ENCODE results near the gene CAVIN2.

The CAVIN2 gene

GRCh38 chr2:191836853-191837769 is 9.8 kb downstream of the CAVIN2 start:
- DNase-seq, result no peak

- DNase-seq, result no peak
These were observed 10.4 kb downstream of the CAVIN2 start for GRCh38 chr2:191836471-191836852.

GRCh38 chr2:191835539-191836350 is 11.1 kb downstream of the CAVIN2 start:
- no peak for DNase-seq

- no peak for DNase-seq
These were observed 11.8 kb downstream of the CAVIN2 start for GRCh38 chr2:191835100-191835499.

GRCh38 chr2:191833356-191833755 is 13.5 kb downstream of the CAVIN2 start:
- DNase-seq, result no peak

GRCh38 chr2:191832668-191833067 is 14.2 kb downstream of the CAVIN2 start:
- DNase-seq, result no peak

- no peak for DNase-seq
These were observed 15.4 kb downstream of the CAVIN2 start for GRCh38 chr2:191831410-191831994.

- DNase-seq, result no peak
These were observed 22.5 kb downstream of the CAVIN2 start for GRCh38 chr2:191824398-191824797.

- no peak for DNase-seq
These were observed 25.8 kb downstream of the CAVIN2 start for GRCh38 chr2:191821078-191821477.

GRCh38 chr2:191818725-191819350 is 28.1 kb downstream of the CAVIN2 start:
- no peak for DNase-seq

GRCh38 chr2:191818133-191818532 is 28.8 kb downstream of the CAVIN2 start:
- no peak for DNase-seq

- DNase-seq, result no peak
These were observed 31.9 kb downstream of the CAVIN2 start for GRCh38 chr2:191815010-191815409.

- no peak for DNase-seq
These were observed 32.9 kb downstream of the CAVIN2 start for GRCh38 chr2:191813943-191814342.

- DNase-seq, result peak; percentile 23
These were observed 34.9 kb downstream of the CAVIN2 start for GRCh38 chr2:191811807-191812602.

- no peak for DNase-seq
These were observed 40.5 kb downstream of the CAVIN2 start for GRCh38 chr2:191806396-191806795.

- no peak for DNase-seq
These were observed 42.1 kb downstream of the CAVIN2 start for GRCh38 chr2:191804766-191805165.

- no peak for DNase-seq
These were observed 43.9 kb downstream of the CAVIN2 start for GRCh38 chr2:191803007-191803406.

- DNase-seq, result no peak
These were observed 44.7 kb downstream of the CAVIN2 start for GRCh38 chr2:191802180-191802579.

GRCh38 chr2:191800874-191801273 is 46.0 kb downstream of the CAVIN2 start:
- DNase-seq, result no peak

- DNase-seq, result no peak
These were observed 47.4 kb downstream of the CAVIN2 start for GRCh38 chr2:191799526-191799925.

GRCh38 chr2:191797942-191798876 is 48.7 kb downstream of the CAVIN2 start:
- no peak for DNase-seq

Measured in NCI-H524 treated with DMSO at 0.1 percent for 48 hours (cell line).